HepG2 (cell line): ENCODE measurements around the gene CSTPP1. TPM values are rescaled to one million over a fixed set of nuclear protein-coding genes. Genes with fewer than 3 reads are reported as not detected.

Source experiments
- ISL2 ChIP-seq: sonication (generic); formaldehyde crosslinking; IDR thresholded peaks from 2 replicates; pipeline ENCODE4 v1.5.0; 2020; ENCODE audit warnings: missing genetic modification reagents
- MIXL1 ChIP-seq: IDR thresholded peaks from 2 replicates; pipeline ENCODE4 v1.6.1; 2016
- NR2F1 ChIP-seq, 2 experiments: fragments of 450-650 bp in 1 of 2; formaldehyde crosslinking in 1 of 2; IDR thresholded peaks; 2 replicates each; pipeline versions ENCODE4 v1.5.0 to v1.6.1; 2016 to 2020; ENCODE audit warnings: mild to moderate bottlenecking in 1 of 2, missing compliant biosample characterization in 1 of 2, missing genetic modification reagents in 1 of 2, moderate library complexity in 1 of 2
- RCOR2 ChIP-seq: IDR thresholded peaks from 2 replicates; pipeline ENCODE4 v1.6.1; 2016; ENCODE audit warnings: missing biosample characterization, missing genetic modification reagents
- RXRB ChIP-seq: IDR thresholded peaks from 2 replicates; pipeline ENCODE4 v1.6.1; 2016; ENCODE audit warnings: borderline replicate concordance, missing genetic modification reagents, missing compliant biosample characterization
- SAFB2 ChIP-seq: sonication (generic); formaldehyde crosslinking; IDR thresholded peaks from 2 replicates; pipeline ENCODE4 v1.5.1; 2020; ENCODE audit warnings: missing genetic modification reagents, low read depth, mild to moderate bottlenecking, borderline replicate concordance
- SALL2 ChIP-seq: sonication (generic); formaldehyde crosslinking; IDR thresholded peaks from 2 replicates; pipeline ENCODE4 v1.8.1; 2023; ENCODE audit warnings: mild to moderate bottlenecking, missing genetic modification reagents, inconsistent platforms
- SKIL ChIP-seq: sonication (generic); formaldehyde crosslinking; IDR thresholded peaks from 2 replicates; pipeline ENCODE4 v1.8.0; 2022; ENCODE audit warnings: missing genetic modification reagents, mild to moderate bottlenecking, moderate library complexity, borderline replicate concordance
- SRF ChIP-seq: IDR thresholded peaks from 2 replicates; pipeline ENCODE4 v1.6.1; 2011; ENCODE audit warnings: mild to moderate bottlenecking, low read depth, low read length, moderate library complexity
- ZBTB20 ChIP-seq: sonication (generic); formaldehyde crosslinking; IDR thresholded peaks from 2 replicates; pipeline ENCODE4 v1.8.1; 2023; ENCODE audit warnings: missing genetic modification reagents, low read depth, mild to moderate bottlenecking, borderline replicate concordance
- ZNF136 ChIP-seq: sonication (generic); formaldehyde crosslinking; IDR thresholded peaks from 2 replicates; pipeline ENCODE4 v1.8.1; 2022; ENCODE audit warnings: low read depth, mild to moderate bottlenecking, moderate library complexity, missing genetic modification reagents
- ZNF138 ChIP-seq: sonication (generic); formaldehyde crosslinking; IDR thresholded peaks from 2 replicates; pipeline ENCODE4 v1.5.0; 2020; ENCODE audit warnings: mild to moderate bottlenecking, low read depth, missing genetic modification reagents
- ZNF44 ChIP-seq: sonication (generic); formaldehyde crosslinking; IDR thresholded peaks from 2 replicates; pipeline ENCODE4 v1.5.1; 2020; ENCODE audit warnings: mild to moderate bottlenecking, missing genetic modification reagents
- ZNF775 ChIP-seq: sonication (generic); formaldehyde crosslinking; IDR thresholded peaks from 2 replicates; pipeline ENCODE4 v1.4.0; 2020; ENCODE audit warnings: missing genetic modification reagents, mild to moderate bottlenecking, moderate library complexity, borderline replicate concordance
- ZSCAN30 ChIP-seq: sonication (generic); formaldehyde crosslinking; IDR thresholded peaks from 2 replicates; pipeline ENCODE4 v1.5.0; 2020; ENCODE audit warnings: mild to moderate bottlenecking, missing genetic modification reagents
- polyA plus RNA-seq, 8 experiments: library from polyadenylated mRNA; depleted of rRNA in 3 of 8; stranded (reverse) in 7 of 8; unstranded in 1 of 8; fragments of >200 nt; fragmentation: Illumina TruSeq in 4 of 8; extraction: Trizol in 4 of 8; gene quantifications; 2 replicates each; pipeline versions ENCODE4 v1.2.1 to v1.2.3, GENCODE V29; 2011 to 2016; ENCODE audit warnings: low read depth in 4 of 8, missing spikeins in 1 of 8, mixed read lengths in 1 of 8; ENCODE audit not compliant: insufficient read depth in 1 of 8
- total RNA-seq, 5 experiments: library from RNA; depleted of rRNA; stranded (reverse); fragments of >200 nt; fragmentation: Illumina TruSeq; extraction: Trizol; gene quantifications; 2 replicates each; pipeline ENCODE4 v1.2.3, GENCODE V29; 2016; ENCODE audit warnings: low read depth in 1 of 5
- TF ChIP-seq, protein P1 (sequence below): sonication (generic); formaldehyde crosslinking; IDR thresholded peaks from 2 replicates; pipeline ENCODE4 v1.5.0; 2020; ENCODE audit warnings: mild to moderate bottlenecking, missing genetic modification reagents
- TF ChIP-seq, protein P2 (sequence below): sonication (generic); formaldehyde crosslinking; IDR thresholded peaks from 2 replicates; pipeline ENCODE4 v1.5.1; 2020; ENCODE audit warnings: missing genetic modification reagents, mild to moderate bottlenecking, borderline replicate concordance
- TF ChIP-seq, protein P3 (sequence below): sonication (generic); formaldehyde crosslinking; IDR thresholded peaks from 2 replicates; pipeline ENCODE4 v1.4.0; 2020; ENCODE audit warnings: mild to moderate bottlenecking, missing genetic modification reagents

Gene CSTPP1
- total and polyA plus RNA-seq, 2 of the 13 experiments (the other 11 are each of a cell fraction or from before 2014, with no cell fraction given) = 12.3 to 14.6 TPM

DNA sequence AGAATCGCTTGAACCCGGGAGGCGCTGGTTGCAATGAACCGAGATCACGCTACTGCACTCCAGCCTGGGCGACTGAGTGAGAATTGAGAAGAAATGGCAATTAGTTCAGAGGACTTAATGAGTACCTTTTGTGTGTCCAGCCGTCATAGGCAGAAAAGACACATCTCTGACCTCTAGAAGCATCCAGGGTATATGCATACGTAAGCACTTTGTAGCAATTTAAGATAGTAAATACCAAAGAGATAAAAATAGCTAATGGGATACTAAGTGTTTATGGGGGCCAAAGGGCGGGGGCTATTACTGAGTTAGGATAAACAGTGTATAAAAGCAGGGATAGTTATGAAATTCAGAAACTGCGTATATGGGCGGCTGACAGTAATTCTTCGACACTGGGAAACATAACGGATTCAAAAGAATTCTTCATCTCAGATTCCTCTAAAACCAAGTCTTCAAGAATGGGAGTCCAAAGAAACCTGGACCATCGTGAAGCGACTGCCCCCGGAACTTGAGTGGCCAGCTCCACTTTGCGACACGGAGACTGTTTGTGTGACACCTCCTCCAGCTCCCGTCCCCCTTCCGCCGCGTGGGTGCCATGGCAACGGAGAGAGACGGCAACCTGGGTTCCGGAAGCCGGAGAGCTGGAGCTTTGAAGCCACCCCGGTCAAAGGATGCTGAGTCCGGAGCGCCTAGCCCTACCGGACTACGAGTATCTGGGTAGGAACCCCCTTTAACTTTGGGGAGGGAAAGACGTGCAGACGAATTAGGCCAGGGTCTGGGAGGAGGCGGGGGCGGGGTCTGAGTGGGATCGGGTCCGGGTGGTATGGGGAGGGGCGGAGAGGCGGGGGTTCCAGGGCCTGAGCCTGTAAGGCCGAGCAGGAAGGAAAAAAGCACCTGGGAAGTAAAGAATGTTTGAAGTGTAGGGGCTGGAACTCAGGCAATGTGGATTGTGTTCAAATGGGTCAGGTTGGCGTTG lies at the start of gene CSTPP1 (continued):
- TF ChIP-seq ISL2 (CRISPR knock-in tag) (peak; percentile 38; the same call in 1 of the 2 replicates), ZSCAN30 (CRISPR knock-in tag) (no peak), SRF (peak; percentile 72; the same call in 1 of the 2 replicates), ZNF136 (CRISPR knock-in tag) (no peak), ZNF44 (CRISPR knock-in tag) (no peak), SKIL (CRISPR knock-in tag) (no peak), RCOR2 (CRISPR knock-in tag) (peak; percentile 61; the same call in 1 of the 2 replicates), SAFB2 (no peak), NR2F1 (CRISPR knock-in tag; IDR thresholded peaks at IDR 0.05) (no peak), ZNF775 (CRISPR knock-in tag) (no peak), SALL2 (CRISPR knock-in tag) (peak; percentile 69; the same call in 1 of the 2 replicates), ZBTB20 (0 out of 2 replicates have a peak, but pooled peaks have one; percentile 55), MIXL1 (CRISPR knock-in tag) (peak; percentile 78; the same call in 1 of the 2 replicates), RXRB (CRISPR knock-in tag) (peak; percentile 56; the same call in 1 of the 2 replicates), ZNF138 (CRISPR knock-in tag) (no peak)
- TF ChIP-seq, protein P1, sequence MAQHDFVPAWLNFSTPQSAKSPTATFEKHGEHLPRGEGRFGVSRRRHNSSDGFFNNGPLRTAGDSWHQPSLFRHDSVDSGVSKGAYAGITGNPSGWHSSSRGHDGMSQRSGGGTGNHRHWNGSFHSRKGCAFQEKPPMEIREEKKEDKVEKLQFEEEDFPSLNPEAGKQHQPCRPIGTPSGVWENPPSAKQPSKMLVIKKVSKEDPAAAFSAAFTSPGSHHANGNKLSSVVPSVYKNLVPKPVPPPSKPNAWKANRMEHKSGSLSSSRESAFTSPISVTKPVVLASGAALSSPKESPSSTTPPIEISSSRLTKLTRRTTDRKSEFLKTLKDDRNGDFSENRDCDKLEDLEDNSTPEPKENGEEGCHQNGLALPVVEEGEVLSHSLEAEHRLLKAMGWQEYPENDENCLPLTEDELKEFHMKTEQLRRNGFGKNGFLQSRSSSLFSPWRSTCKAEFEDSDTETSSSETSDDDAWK (CRISPR knock-in tag) = no peak
- TF ChIP-seq, protein P2, sequence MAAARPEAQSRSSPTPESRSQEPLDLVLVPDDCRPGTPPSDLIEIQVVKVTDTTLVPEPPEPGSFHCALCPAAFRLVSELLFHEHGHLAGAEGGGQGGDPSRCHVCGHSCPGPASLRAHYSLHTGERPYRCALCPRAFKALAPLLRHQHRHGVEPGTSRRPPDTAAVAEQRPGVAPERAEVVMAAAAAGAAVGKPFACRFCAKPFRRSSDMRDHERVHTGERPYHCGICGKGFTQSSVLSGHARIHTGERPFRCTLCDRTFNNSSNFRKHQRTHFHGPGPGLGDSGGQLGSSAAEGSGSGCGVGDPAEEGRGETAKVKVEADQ (CRISPR knock-in tag) = no peak
- TF ChIP-seq, protein P3, sequence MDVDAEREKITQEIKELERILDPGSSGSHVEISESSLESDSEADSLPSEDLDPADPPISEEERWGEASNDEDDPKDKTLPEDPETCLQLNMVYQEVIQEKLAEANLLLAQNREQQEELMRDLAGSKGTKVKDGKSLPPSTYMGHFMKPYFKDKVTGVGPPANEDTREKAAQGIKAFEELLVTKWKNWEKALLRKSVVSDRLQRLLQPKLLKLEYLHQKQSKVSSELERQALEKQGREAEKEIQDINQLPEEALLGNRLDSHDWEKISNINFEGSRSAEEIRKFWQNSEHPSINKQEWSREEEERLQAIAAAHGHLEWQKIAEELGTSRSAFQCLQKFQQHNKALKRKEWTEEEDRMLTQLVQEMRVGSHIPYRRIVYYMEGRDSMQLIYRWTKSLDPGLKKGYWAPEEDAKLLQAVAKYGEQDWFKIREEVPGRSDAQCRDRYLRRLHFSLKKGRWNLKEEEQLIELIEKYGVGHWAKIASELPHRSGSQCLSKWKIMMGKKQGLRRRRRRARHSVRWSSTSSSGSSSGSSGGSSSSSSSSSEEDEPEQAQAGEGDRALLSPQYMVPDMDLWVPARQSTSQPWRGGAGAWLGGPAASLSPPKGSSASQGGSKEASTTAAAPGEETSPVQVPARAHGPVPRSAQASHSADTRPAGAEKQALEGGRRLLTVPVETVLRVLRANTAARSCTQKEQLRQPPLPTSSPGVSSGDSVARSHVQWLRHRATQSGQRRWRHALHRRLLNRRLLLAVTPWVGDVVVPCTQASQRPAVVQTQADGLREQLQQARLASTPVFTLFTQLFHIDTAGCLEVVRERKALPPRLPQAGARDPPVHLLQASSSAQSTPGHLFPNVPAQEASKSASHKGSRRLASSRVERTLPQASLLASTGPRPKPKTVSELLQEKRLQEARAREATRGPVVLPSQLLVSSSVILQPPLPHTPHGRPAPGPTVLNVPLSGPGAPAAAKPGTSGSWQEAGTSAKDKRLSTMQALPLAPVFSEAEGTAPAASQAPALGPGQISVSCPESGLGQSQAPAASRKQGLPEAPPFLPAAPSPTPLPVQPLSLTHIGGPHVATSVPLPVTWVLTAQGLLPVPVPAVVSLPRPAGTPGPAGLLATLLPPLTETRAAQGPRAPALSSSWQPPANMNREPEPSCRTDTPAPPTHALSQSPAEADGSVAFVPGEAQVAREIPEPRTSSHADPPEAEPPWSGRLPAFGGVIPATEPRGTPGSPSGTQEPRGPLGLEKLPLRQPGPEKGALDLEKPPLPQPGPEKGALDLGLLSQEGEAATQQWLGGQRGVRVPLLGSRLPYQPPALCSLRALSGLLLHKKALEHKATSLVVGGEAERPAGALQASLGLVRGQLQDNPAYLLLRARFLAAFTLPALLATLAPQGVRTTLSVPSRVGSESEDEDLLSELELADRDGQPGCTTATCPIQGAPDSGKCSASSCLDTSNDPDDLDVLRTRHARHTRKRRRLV (CRISPR knock-in tag) = no peak
